Right lobe of liver (tissue), 6 donors: ENCODE data around the gene COL11A2. TPM values are rescaled to one million over a fixed set of nuclear protein-coding genes. Genes with fewer than 3 reads are reported as not detected.
A peak's percentile ranks its signal among the peaks of the same experiment; 100 is the strongest.

ENCODE experiments used
- ATAC-seq, 4 donors: fragments of 200-7000 bp; cut with Tn5 transposase; one replicate each; pipeline ENCODE4 v1.9.1; 2020; ENCODE audit warnings: mild to moderate bottlenecking in 4 of 4, moderate library complexity in 4 of 4
- DNase-seq, 3 donors: peaks; one replicate each; pipeline ENCODE4 v3.0.0-alpha.2; 2020
- H3K27ac ChIP-seq, 3 donors: fragments of 200-600 bp; one replicate each; pipeline ENCODE4 v1.8.0; 2022
- H3K27me3 ChIP-seq, 2 donors: fragments of 200-600 bp; one replicate each; pipeline ENCODE4 v1.8.0; 2022
- H3K36me3 ChIP-seq, 4 donors: fragments of 200-600 bp; sonication (generic) in 1 of 4; one replicate each; pipeline versions ENCODE4 v1.5.1 to v1.8.0; 2017 to 2022; ENCODE audit warnings: control low read depth in 1 of 4
- H3K4me1 ChIP-seq, 4 donors: fragments of 200-600 bp; sonication (generic) in 1 of 4; one replicate each; pipeline versions ENCODE4 v1.5.1 to v1.8.0; 2017 to 2022; ENCODE audit warnings: control low read depth in 1 of 4
- H3K4me3 ChIP-seq, 3 donors: fragments of 200-600 bp; one replicate each; pipeline ENCODE4 v1.8.0; 2022
- H3K9me3 ChIP-seq, 4 donors: fragments of 200-600 bp; sonication (generic) in 1 of 4; one replicate each; pipeline versions ENCODE4 v1.5.1 to v1.8.0; 2017 to 2022; ENCODE audit warnings: control low read depth in 1 of 4
- POLR2A ChIP-seq: fragments of 450-650 bp; IDR thresholded peaks from one replicate; pipeline ENCODE4 v1.6.1; 2017; ENCODE audit warnings: antibody characterized with exemption, mild to moderate bottlenecking
- WGBS: methylation state at CpG from one replicate; pipeline ENCODE4 v1.1.6; 2018; ENCODE audit warnings: low coverage, low lambda C conversion rate; ENCODE audit not compliant: insufficient coverage; ENCODE audit errors: missing lambda C conversion rate; 5-methylcytosine and 5-hydroxymethylcytosine counted together
- intact Hi-C, 2 donors: fragments of 100-400 bp; cut with DNase I; formaldehyde crosslinking; loops; one replicate each; pipeline versions ENCODE4 v1.11.2 to v1.14.1; 2022
- total RNA-seq, 6 experiments: library from RNA; depleted of rRNA in 2 of 6; stranded (reverse); fragments of >200 nt in 2 of 6; fragmentation: NEBNext Ultra II Directional in 3 of 6; extraction: Animal tissue kit (Norgen Biotek cat#: 25700) in 3 of 6; gene quantifications; one replicate each; pipeline versions ENCODE4 v1.1.0 to v1.2.4, GENCODE V29; 2016 to 2023
- TF ChIP-seq, protein P1 (sequence below), 4 donors: fragments of 200-600 bp in 3 of 4; fragments of 450-650 bp in 1 of 4; IDR thresholded peaks; one replicate each; pipeline versions ENCODE4 v1.5.1 to v1.8.0; 2016 to 2022; ENCODE audit warnings: antibody characterized with exemption in 4 of 4, mild to moderate bottlenecking in 2 of 4
- donor health status: DM: no; HTN: yes; CAD: no.
- donor health status: DM: no; HTN: no; CAD: no.
- donor health status: DM: no; HTN: no; CAD: no.
- donor health status: DM: no; HTN: yes; CAD: no.
- donor health status: DM: no; HTN: yes; CAD: no.

The COL11A2 gene
- total RNA-seq, 6 experiments from 2014 or later: 0.06 to 1.4 (median 0.61) TPM

DNA sequence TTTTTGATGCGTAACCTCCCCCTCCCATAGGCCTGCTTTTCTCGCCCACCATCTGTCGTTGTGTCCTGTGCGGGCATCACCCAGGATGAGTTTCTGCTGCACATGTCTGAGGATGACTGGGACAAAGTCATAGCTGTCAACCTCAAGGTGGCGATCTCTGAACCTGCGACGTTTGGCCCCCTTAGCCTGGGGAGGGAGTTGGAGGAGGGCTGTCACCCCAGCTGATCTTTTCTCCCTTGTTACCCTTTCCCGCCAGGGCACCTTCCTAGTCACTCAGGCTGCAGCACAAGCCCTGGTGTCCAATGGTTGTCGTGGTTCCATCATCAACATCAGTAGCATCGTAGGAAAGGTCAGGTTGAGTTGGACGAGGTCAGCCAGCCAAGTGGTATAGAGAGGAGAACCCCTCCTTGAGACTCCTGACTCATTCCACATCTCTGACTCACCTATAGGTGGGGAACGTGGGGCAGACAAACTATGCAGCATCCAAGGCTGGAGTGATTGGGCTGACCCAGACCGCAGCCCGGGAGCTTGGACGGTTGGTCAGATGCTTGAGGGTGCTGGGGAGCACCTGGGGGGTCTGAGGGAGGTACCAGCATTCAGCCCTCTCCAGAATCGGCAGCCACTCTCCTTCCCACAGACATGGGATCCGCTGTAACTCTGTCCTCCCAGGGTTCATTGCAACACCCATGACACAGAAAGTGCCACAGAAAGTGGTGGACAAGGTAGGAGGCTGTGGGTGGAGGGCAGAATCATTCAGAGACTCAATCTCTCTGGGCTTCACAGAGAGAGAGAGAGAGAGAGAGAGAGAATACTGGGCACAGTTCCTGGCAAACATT is 13.1 kb upstream of the COL11A2 start:
- WGBS: 35% methylated on average over 13 of the region's 17 CpGs
- H3K27me3 ChIP-seq: no peaks in the 10 kb centered on the region
- intact Hi-C loops: no loop called here
- no peak for TF ChIP-seq POLR2A
- TF ChIP-seq, protein P1, sequence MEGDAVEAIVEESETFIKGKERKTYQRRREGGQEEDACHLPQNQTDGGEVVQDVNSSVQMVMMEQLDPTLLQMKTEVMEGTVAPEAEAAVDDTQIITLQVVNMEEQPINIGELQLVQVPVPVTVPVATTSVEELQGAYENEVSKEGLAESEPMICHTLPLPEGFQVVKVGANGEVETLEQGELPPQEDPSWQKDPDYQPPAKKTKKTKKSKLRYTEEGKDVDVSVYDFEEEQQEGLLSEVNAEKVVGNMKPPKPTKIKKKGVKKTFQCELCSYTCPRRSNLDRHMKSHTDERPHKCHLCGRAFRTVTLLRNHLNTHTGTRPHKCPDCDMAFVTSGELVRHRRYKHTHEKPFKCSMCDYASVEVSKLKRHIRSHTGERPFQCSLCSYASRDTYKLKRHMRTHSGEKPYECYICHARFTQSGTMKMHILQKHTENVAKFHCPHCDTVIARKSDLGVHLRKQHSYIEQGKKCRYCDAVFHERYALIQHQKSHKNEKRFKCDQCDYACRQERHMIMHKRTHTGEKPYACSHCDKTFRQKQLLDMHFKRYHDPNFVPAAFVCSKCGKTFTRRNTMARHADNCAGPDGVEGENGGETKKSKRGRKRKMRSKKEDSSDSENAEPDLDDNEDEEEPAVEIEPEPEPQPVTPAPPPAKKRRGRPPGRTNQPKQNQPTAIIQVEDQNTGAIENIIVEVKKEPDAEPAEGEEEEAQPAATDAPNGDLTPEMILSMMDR (IDR thresholded peaks at IDR 0.05): no peak
- H3K27ac ChIP-seq: peak overlapping the region in 2 of 3 donors; percentile 65 to 67
- peaks cover 0 to 29% (median 14%) of the 10 kb centered on the region in 4 donors for H3K36me3 ChIP-seq
- no peak for ATAC-seq
- peak overlapping the region; percentile 52 to 79 (median 65) for H3K4me3 ChIP-seq
- H3K4me1 ChIP-seq: peaks cover 3 to 40% (median 13%) of the 10 kb centered on the region in 4 donors
- H3K9me3 ChIP-seq: no peaks in the 10 kb centered on the region
- peak in 1 of 3 donors; percentile 35 for DNase-seq

DNA sequence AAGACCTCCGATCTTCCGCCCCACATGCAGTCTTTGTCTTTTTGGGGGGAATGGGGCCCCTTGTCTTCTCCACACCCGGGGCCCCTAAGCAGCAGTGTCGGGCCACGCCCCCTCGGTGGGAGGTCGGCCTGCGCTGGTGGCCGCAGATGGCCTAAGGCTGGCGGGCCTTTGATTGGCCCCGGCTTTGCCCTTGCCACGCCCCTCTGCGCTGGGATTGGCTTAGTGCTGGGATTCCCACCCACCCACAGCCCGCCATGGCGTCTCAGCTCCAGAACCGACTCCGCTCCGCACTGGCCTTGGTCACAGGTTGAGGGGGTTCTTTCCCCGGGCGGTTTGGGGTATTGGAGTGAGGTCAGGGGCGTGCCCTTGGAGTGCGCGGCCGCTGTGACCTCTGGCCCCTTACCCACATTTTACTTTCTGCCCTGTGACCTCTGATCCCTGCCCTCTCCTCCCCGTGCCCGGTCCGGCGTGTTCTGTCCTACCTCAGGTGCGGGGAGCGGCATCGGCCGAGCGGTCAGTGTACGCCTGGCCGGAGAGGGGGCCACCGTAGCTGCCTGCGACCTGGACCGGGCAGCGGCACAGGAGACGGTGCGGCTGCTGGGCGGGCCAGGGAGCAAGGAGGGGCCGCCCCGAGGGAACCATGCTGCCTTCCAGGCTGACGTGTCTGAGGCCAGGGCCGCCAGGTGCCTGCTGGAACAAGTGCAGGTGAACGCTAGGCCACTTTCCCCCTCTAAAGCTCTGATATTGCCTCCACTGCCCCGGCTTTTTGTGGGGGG is 12.3 kb upstream of the COL11A2 start, which contains the start of gene HSD17B8:
Gene HSD17B8 (plus strand): TSS at position 241 of the 776 bp plus-strand sequence. CDS start 14 bp downstream, at position 255.
- Histone ChIP-seq H3K27ac (peak within 1 kb of the TSS in 2 of 3 donors; percentile 65 to 67), H3K27me3 (no peaks in the 10 kb centered on the region), H3K36me3 (peaks cover 0 to 21% (median 10%) of the 10 kb centered on the region in 4 donors), H3K4me3 (peak within 1 kb of the TSS; percentile 52 to 79 (median 65)), H3K9me3 (no peaks in the 10 kb centered on the region), H3K4me1 (peaks cover 3 to 42% (median 13%) of the 10 kb centered on the region in 4 donors)
- intact Hi-C loops: no loop called here
- WGBS: 0% methylated on average over 19 of the region's 48 CpGs
- ATAC-seq (peak; percentile 69 to 80 (median 72)), DNase-seq (peak; percentile 97)
- TF ChIP-seq, protein P1 (IDR thresholded peaks at IDR 0.05): no peak
- TF ChIP-seq POLR2A: peak; percentile 67

DNA sequence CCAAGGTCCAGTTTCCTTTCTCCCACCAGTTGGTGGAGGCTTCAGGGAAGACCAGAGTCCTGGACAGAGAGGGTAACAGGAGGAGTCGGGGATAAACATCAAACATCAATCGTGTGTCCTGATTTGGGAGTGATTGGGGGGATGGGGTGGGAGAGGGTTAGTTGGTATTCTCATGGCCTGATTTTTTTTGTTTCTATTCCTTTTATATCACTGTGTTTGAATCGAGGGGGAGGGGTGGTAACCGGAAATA is 11.8 kb upstream of the COL11A2 start:
- peak in 1 of 3 donors; percentile 36 for DNase-seq
- H3K27ac ChIP-seq: peak overlapping the region in 1 of 3 donors; percentile 65
- WGBS: 1% methylated on average over 4 of the region's 4 CpGs
- H3K4me3 ChIP-seq: peak overlapping the region in 2 of 3 donors; percentile 52 to 79
- H3K36me3 ChIP-seq: peaks cover 0 to 20% (median 9%) of the 10 kb centered on the region in 4 donors
- H3K9me3 ChIP-seq: no peaks in the 10 kb centered on the region
- no peak for TF ChIP-seq POLR2A
- TF ChIP-seq, protein P1 (IDR thresholded peaks at IDR 0.05): no peak
- no peak for ATAC-seq
- H3K4me1 ChIP-seq: peaks cover 3 to 45% (median 15%) of the 10 kb centered on the region in 4 donors
- intact Hi-C loops: no loop called here
- no peaks in the 10 kb centered on the region for H3K27me3 ChIP-seq

DNA sequence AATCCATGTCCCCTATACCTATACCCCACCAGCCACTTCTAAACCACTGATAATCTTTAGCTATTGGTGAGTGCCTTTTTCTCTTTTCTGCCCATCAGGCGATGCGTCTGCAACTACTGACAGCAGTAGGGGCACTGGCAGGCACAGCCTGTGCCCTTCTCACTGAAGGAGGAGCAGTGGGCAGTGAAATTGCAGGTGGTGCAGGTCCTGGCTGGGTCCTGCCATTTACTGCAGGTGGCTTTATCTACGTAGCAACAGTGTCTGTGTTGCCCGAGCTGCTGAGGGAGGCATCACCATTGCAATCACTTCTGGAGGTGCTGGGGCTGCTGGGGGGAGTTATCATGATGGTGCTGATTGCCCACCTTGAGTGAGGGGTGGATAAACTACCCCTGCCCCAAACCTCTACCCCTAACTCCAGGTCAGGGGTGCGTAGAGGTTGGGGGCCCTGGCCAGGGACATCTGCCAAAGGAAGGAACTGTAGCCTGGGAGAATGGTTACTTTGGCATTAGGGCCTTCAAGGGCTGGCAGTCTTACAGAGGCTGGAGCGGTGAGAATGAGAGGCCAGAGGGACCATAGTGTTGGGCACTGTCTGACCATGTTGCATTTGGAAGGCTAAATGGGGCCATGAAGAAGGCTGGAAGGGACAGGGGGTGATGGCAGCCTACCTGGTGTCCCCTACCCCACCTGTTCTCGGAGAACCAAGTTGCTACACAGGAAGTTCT is 11.3 kb upstream of the COL11A2 start:
- no peak for TF ChIP-seq POLR2A
- H3K4me1 ChIP-seq: peaks cover 3 to 44% (median 17%) of the 10 kb centered on the region in 4 donors
- no peaks in the 10 kb centered on the region for H3K9me3 ChIP-seq
- H3K4me3 ChIP-seq: no peak overlapping the region
- peaks cover 0 to 20% (median 9%) of the 10 kb centered on the region in 4 donors for H3K36me3 ChIP-seq
- intact Hi-C loops: no loop called here
- no peaks in the 10 kb centered on the region for H3K27me3 ChIP-seq
- ATAC-seq (no peak), DNase-seq (peak in 1 of 3 donors; percentile 29)
- peak overlapping the region in 1 of 3 donors; percentile 2 for H3K27ac ChIP-seq
- WGBS: 93% methylated on average over 4 of the region's 7 CpGs
